ENCODE measurements around the gene GAS2L1.

DNA sequence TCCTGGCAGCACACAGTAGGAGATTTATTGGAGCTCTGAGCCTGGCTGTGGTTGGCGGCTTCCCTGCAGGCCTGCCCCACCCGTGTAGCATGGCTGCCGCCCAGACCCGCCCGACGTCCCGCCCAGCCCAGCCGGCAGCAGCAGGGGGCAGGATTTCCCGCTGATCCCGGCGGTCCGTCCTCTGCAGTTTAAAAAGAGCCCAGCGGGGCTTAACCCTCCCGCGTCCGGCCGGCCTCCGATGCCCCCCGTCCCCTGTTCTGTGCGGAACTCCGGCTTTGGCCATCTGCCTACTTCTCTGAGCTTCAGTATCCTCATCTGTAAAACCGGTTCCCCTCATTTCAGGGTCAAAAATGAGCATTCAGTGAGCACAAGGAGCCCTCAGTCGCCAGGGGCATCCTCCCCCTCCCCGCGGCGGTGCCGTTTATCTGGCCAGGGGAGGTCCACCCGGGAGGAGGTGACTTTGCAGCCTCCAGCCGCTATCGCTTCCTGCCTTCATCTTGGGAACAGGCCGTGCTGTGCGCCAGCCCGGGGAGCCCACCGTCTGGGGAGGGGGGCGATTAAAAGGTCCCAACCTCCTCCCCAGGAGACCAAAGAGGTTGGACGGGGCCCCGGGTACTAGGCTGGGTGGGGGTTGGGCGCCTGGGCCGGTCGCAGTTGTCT lies at the start of gene GAS2L1:
- no peak for TF ChIP-seq POLR2A (IDR thresholded peaks at IDR 0.05)
- TF ChIP-seq, protein P1, sequence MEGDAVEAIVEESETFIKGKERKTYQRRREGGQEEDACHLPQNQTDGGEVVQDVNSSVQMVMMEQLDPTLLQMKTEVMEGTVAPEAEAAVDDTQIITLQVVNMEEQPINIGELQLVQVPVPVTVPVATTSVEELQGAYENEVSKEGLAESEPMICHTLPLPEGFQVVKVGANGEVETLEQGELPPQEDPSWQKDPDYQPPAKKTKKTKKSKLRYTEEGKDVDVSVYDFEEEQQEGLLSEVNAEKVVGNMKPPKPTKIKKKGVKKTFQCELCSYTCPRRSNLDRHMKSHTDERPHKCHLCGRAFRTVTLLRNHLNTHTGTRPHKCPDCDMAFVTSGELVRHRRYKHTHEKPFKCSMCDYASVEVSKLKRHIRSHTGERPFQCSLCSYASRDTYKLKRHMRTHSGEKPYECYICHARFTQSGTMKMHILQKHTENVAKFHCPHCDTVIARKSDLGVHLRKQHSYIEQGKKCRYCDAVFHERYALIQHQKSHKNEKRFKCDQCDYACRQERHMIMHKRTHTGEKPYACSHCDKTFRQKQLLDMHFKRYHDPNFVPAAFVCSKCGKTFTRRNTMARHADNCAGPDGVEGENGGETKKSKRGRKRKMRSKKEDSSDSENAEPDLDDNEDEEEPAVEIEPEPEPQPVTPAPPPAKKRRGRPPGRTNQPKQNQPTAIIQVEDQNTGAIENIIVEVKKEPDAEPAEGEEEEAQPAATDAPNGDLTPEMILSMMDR (IDR thresholded peaks at IDR 0.05): no peak
